ENCODE data around the gene HOXD10.
A peak's percentile ranks its signal among the peaks of the same experiment; 100 is the strongest.

HOXD10 gene

GRCh38 chr2:176137906-176138305 lies 21.3 kb downstream of the HOXD10 start:
- no peak overlapping the region for H3K4me3 ChIP-seq (ENCODE audit: low read depth, low read length)
- no peak for DNase-seq (ENCODE audit: low read depth)

GRCh38 chr2:176138526-176138922 lies 21.9 kb downstream of the HOXD10 start:
- no peak overlapping the region for H3K4me3 ChIP-seq (ENCODE audit: low read depth, low read length)
- no peak for DNase-seq (ENCODE audit: low read depth)
- no peak for TF ChIP-seq CTCF (IDR thresholded peaks at IDR 0.05; ENCODE audit: control insufficient read depth, extremely low read depth, insufficient read depth)

More at GRCh38 chr2:176137906-176138305, 21.3 kb downstream of the HOXD10 start:
- TF ChIP-seq CTCF (IDR thresholded peaks at IDR 0.05; ENCODE audit: control insufficient read depth, extremely low read depth, insufficient read depth), result no peak

GRCh38 chr2:176138923-176139660 lies 22.5 kb downstream of the HOXD10 start:
- H3K4me3 ChIP-seq (ENCODE audit: low read depth, low read length), result no peak overlapping the region
- TF ChIP-seq CTCF (IDR thresholded peaks at IDR 0.05; ENCODE audit: control insufficient read depth, extremely low read depth, insufficient read depth), result no peak
- no peak for DNase-seq (ENCODE audit: low read depth)

GRCh38 chr2:176139661-176140512 lies 23.3 kb downstream of the HOXD10 start:
- no peak for DNase-seq (ENCODE audit: low read depth)
- H3K4me3 ChIP-seq (ENCODE audit: low read depth, low read length), result no peak overlapping the region
- no peak for TF ChIP-seq CTCF (IDR thresholded peaks at IDR 0.05; ENCODE audit: control insufficient read depth, extremely low read depth, insufficient read depth)

GRCh38 chr2:176140513-176141317 lies 24.1 kb downstream of the HOXD10 start:
- TF ChIP-seq CTCF (IDR thresholded peaks at IDR 0.05; ENCODE audit: control insufficient read depth, extremely low read depth, insufficient read depth), result peak; percentile 95
- DNase-seq (ENCODE audit: low read depth), result no peak
- peak overlapping the region; percentile 41 for H3K4me3 ChIP-seq (ENCODE audit: low read depth, low read length)

- no peak overlapping the region for H3K4me3 ChIP-seq (ENCODE audit: low read depth, low read length)
- DNase-seq (ENCODE audit: low read depth), result no peak
- TF ChIP-seq CTCF (IDR thresholded peaks at IDR 0.05; ENCODE audit: control insufficient read depth, extremely low read depth, insufficient read depth), result no peak
Observed at GRCh38 chr2:176142281-176142680, 25.7 kb downstream of the HOXD10 start.
